Vagina (tissue), 2 donors: ENCODE data around the gene SAP30L. TPM values are rescaled to one million over a fixed set of nuclear protein-coding genes. Genes with fewer than 3 reads are reported as not detected.

ENCODE experiments used
- DNase-seq, 2 donors: peaks; one replicate each; pipeline ENCODE4 v3.0.0-alpha.2; 2017; ENCODE audit errors: extremely low spot score in 2 of 2
- H3K27ac ChIP-seq: fragments of 200-600 bp; sonication (generic); one replicate; pipeline ENCODE4 v1.5.1; 2019
- H3K27me3 ChIP-seq: fragments of 200-600 bp; sonication (generic); one replicate; pipeline ENCODE4 v1.5.1; 2019
- H3K36me3 ChIP-seq, 2 donors: fragments of 200-600 bp; sonication (generic); one replicate each; pipeline ENCODE4 v1.5.1; 2017 to 2019
- H3K4me1 ChIP-seq: fragments of 200-600 bp; sonication (generic); one replicate; pipeline ENCODE4 v1.5.1; 2019
- H3K4me3 ChIP-seq, 2 donors: fragments of 200-600 bp; sonication (generic); 1 replicate in 1 of 2; 2 replicates in 1 of 2; pipeline ENCODE4 v1.5.1; 2016 to 2019
- H3K9me3 ChIP-seq: fragments of 200-600 bp; sonication (generic); one replicate; pipeline ENCODE4 v1.5.1; 2019
- POLR2A ChIP-seq, 2 donors: fragments of 450-650 bp; IDR thresholded peaks; one replicate each; pipeline ENCODE4 v1.6.1; 2017; ENCODE audit warnings: antibody characterized with exemption in 2 of 2, mild to moderate bottlenecking in 2 of 2, moderate library complexity in 2 of 2
- POLR2AphosphoS5 ChIP-seq, 2 donors: sonication (generic); formaldehyde crosslinking; IDR thresholded peaks; one replicate each; pipeline ENCODE4 v1.9.0; 2017; ENCODE audit warnings: antibody characterized with exemption in 2 of 2, mild to moderate bottlenecking in 2 of 2, low read depth in 1 of 2; ENCODE audit not compliant: insufficient read depth in 1 of 2
- intact Hi-C: fragments of 100-400 bp; cut with DNase I; formaldehyde crosslinking; loops from one replicate; pipeline ENCODE4 v1.15.1; 2023
- total RNA-seq: library from RNA; depleted of rRNA; stranded (reverse); fragments of >200 nt; gene quantifications from one replicate; pipeline ENCODE4 v1.2.3, GENCODE V29; 2016
- TF ChIP-seq, protein P1 (sequence below), 3 experiments: fragments of 450-650 bp in 2 of 3; fragments of 200-600 bp in 1 of 3; sonication (generic) in 1 of 3; IDR thresholded peaks; one replicate each; pipeline ENCODE4 v1.5.1; 2017 to 2019; ENCODE audit warnings: antibody characterized with exemption in 3 of 3, mild to moderate bottlenecking in 2 of 3, moderate library complexity in 2 of 3

SAP30L gene
- total RNA-seq, 1 donor from 2014 or later, result 54.3 TPM

- intact Hi-C loops, result no loop called here
- Histone ChIP-seq H3K4me3 (no peak overlapping the region), H3K36me3 (no peaks in the 10 kb centered on the region), H3K27me3 (peaks cover 43% of the 10 kb centered on the region), H3K27ac (no peak overlapping the region), H3K9me3 (no peaks in the 10 kb centered on the region), H3K4me1 (peaks cover 40% of the 10 kb centered on the region)
- TF ChIP-seq, protein P1, sequence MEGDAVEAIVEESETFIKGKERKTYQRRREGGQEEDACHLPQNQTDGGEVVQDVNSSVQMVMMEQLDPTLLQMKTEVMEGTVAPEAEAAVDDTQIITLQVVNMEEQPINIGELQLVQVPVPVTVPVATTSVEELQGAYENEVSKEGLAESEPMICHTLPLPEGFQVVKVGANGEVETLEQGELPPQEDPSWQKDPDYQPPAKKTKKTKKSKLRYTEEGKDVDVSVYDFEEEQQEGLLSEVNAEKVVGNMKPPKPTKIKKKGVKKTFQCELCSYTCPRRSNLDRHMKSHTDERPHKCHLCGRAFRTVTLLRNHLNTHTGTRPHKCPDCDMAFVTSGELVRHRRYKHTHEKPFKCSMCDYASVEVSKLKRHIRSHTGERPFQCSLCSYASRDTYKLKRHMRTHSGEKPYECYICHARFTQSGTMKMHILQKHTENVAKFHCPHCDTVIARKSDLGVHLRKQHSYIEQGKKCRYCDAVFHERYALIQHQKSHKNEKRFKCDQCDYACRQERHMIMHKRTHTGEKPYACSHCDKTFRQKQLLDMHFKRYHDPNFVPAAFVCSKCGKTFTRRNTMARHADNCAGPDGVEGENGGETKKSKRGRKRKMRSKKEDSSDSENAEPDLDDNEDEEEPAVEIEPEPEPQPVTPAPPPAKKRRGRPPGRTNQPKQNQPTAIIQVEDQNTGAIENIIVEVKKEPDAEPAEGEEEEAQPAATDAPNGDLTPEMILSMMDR (IDR thresholded peaks at IDR 0.05), result no peak
- TF ChIP-seq POLR2A (IDR thresholded peaks at IDR 0.05) (no peak), POLR2AphosphoS5 (IDR thresholded peaks at IDR 0.05; ENCODE audit: insufficient read depth in 1 of 2, low read depth in 1 of 2) (no peak)
- DNase-seq, result no peak
Observed at GRCh38 chr5:154480847-154481246, 35.0 kb downstream of the SAP30L start.

- Histone ChIP-seq H3K27ac (no peak overlapping the region), H3K9me3 (no peaks in the 10 kb centered on the region), H3K4me3 (no peak overlapping the region), H3K27me3 (peaks cover 47% of the 10 kb centered on the region), H3K4me1 (peaks cover 31% of the 10 kb centered on the region), H3K36me3 (no peaks in the 10 kb centered on the region)
- intact Hi-C loops, result no loop called here
- DNase-seq, result no peak
- no peak for TF ChIP-seq POLR2AphosphoS5 (IDR thresholded peaks at IDR 0.05; ENCODE audit: insufficient read depth in 1 of 2, low read depth in 1 of 2)
- no peak for TF ChIP-seq POLR2A (IDR thresholded peaks at IDR 0.05)
- TF ChIP-seq, protein P1 (IDR thresholded peaks at IDR 0.05), result no peak
Observed at GRCh38 chr5:154481584-154482381, 36.0 kb downstream of the SAP30L start.

DNA sequence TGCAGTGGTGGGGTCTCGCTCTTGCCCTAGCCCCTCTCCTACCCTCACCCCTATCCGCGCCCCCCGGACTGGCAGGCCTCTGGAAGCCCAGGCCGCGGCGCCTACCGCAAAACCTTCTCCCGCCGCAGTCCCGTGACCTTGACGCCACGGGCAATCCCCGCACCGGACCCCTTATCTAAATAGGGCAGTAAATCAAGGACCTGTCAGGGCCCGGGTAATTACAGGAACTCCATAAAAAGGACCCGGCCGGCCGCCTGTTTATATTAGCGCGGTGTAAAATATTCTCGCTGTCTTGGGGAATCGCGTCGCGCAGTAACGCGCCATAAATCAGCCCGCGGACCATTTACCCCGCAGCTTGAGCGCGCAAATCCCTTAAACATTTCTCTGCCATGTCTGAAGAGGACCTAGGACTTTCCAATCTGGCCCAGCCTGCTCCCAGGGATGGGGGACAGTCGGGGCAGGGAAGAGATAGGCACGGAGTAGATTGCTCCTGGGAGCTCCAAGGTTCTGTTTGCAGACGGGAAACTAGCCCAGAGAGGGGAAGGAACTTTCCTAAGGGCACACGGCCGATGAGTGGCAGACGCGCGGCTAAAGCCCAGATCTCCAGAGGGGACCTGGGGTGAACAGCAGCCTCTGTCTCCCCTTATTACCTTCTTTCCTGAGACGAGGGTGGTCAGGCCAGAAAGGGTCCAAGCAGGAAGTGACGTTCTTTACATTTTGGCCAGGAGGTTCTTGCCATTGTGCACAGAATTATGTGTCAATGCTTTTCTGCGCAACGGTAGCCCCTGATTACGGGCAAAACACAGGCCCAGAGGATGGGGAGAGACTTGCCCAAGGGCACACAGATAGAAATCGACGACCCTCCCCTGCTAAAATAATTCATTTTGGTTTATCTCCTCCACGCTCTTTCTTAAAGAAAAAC is 37.0 kb downstream of the SAP30L start:
- no peak for DNase-seq
- Histone ChIP-seq H3K9me3 (no peaks in the 10 kb centered on the region), H3K4me1 (peaks cover 21% of the 10 kb centered on the region), H3K4me3 (no peak overlapping the region), H3K36me3 (no peaks in the 10 kb centered on the region), H3K27me3 (peaks cover 45% of the 10 kb centered on the region), H3K27ac (no peak overlapping the region)
- intact Hi-C loops, result no loop called here
- TF ChIP-seq POLR2A (IDR thresholded peaks at IDR 0.05), result no peak
- TF ChIP-seq, protein P1 (IDR thresholded peaks at IDR 0.05), result no peak
- TF ChIP-seq POLR2AphosphoS5 (IDR thresholded peaks at IDR 0.05; ENCODE audit: insufficient read depth in 1 of 2, low read depth in 1 of 2), result no peak

- no peak for TF ChIP-seq POLR2A (IDR thresholded peaks at IDR 0.05)
- TF ChIP-seq POLR2AphosphoS5 (IDR thresholded peaks at IDR 0.05; ENCODE audit: insufficient read depth in 1 of 2, low read depth in 1 of 2), result no peak
- TF ChIP-seq, protein P1 (IDR thresholded peaks at IDR 0.05), result no peak
- H3K9me3 ChIP-seq, result no peaks in the 10 kb centered on the region
- no peaks in the 10 kb centered on the region for H3K36me3 ChIP-seq
- no peak overlapping the region for H3K27ac ChIP-seq
- peaks cover 41% of the 10 kb centered on the region for H3K27me3 ChIP-seq
- intact Hi-C loops, result no loop called here
- DNase-seq, result no peak
- H3K4me3 ChIP-seq, result no peak overlapping the region
- peaks cover 11% of the 10 kb centered on the region for H3K4me1 ChIP-seq
Observed at GRCh38 chr5:154483654-154484392, 38.0 kb downstream of the SAP30L start.
